ENCODE results near the gene PPP1R36. TPM values are rescaled to one million over a fixed set of nuclear protein-coding genes. Genes with fewer than 3 reads are reported as not detected.

The PPP1R36 gene
- total and polyA plus RNA-seq, 2 of the 8 experiments (the other 6 are each of a cell fraction or from before 2014, with no cell fraction given), result 0.39 to 0.93 TPM

DNA sequence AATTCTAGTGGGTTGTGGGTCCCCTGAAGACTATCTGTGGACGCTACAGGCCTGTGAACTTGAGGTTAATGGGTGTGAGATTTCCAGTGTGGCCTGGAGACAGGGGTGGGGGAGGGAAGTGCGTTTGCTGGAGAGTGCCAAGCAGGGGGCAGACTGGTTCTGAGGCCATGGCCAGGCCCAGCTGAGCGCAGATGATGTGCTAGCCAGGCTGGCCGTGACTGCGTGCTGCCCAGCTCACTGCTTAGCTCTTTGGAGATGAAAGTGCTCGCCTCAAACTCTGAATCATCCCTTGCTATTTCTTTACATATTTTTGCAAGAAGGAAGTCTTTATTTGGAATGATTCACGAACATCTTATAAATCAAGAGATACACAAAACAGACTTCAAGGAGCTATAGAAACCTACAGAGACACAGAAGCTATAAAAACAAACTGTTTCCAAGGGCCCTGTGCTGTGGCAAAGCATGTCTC is 79.2 kb downstream of the PPP1R36 start (continued):
- TF ChIP-seq, protein P1, sequence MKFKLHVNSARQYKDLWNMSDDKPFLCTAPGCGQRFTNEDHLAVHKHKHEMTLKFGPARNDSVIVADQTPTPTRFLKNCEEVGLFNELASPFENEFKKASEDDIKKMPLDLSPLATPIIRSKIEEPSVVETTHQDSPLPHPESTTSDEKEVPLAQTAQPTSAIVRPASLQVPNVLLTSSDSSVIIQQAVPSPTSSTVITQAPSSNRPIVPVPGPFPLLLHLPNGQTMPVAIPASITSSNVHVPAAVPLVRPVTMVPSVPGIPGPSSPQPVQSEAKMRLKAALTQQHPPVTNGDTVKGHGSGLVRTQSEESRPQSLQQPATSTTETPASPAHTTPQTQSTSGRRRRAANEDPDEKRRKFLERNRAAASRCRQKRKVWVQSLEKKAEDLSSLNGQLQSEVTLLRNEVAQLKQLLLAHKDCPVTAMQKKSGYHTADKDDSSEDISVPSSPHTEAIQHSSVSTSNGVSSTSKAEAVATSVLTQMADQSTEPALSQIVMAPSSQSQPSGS (IDR thresholded peaks at IDR 0.05; ENCODE audit: low read length), result no peak
- TF ChIP-seq POLR2A (IDR thresholded peaks at IDR 0.05; ENCODE audit: control extremely low read depth in 1 of 2, low read depth in 2 of 2, low read length in 2 of 2), result no peak
- no peak for TF ChIP-seq CHD2 (IDR thresholded peaks at IDR 0.05; ENCODE audit: low read length)
- TF ChIP-seq CBX8 (IDR thresholded peaks at IDR 0.05; ENCODE audit: borderline replicate concordance, low read depth, low read length), result no peak
- no peak for TF ChIP-seq SP4 (IDR thresholded peaks at IDR 0.05; ENCODE audit: low read length)
- no peak for TF ChIP-seq SIN3A (conservative IDR thresholded peaks at IDR 0.05 in 1 of 2, IDR thresholded peaks at IDR 0.05 in 1 of 2; ENCODE audit: low read depth in 1 of 2, low read length in 2 of 2)
- no peak for TF ChIP-seq HDAC6 (IDR thresholded peaks at IDR 0.05; ENCODE audit: low read depth, low read length)
